HEK293T (cell line): ENCODE measurements around the gene GNA14.

Experiments used
- CTCF ChIA-PET: fragments of 350-600 bp; formaldehyde crosslinking; extraction: SDS; loops from one replicate; lab custom pipeline; 2021; ENCODE audit warnings: antibody characterized with exemption, inconsistent platforms; lab: Yijun Ruan, JAX
- POLR2A ChIA-PET: fragments of 350-600 bp; formaldehyde crosslinking; extraction: SDS; loops from one replicate; lab custom pipeline; 2020; ENCODE audit warnings: antibody characterized with exemption, inconsistent platforms; lab: Yijun Ruan, JAX
- DNase-seq: peaks from one replicate; pipeline ENCODE4 v3.0.0; 2012; ENCODE audit warnings: mixed read lengths; ENCODE audit errors: extremely low spot score
- ARNT ChIP-seq: fragments of 450-650 bp; IDR thresholded peaks from 2 replicates; pipeline ENCODE4 v1.6.1; 2017; ENCODE audit warnings: mild to moderate bottlenecking
- BHLHE40 ChIP-seq: fragments of 450-650 bp; IDR thresholded peaks from 2 replicates; pipeline ENCODE4 v1.6.1; 2016; ENCODE audit warnings: mild to moderate bottlenecking, moderate library complexity, borderline replicate concordance
- CTBP1 ChIP-seq: fragments of 450-650 bp; IDR thresholded peaks from 2 replicates; pipeline ENCODE4 v1.6.1; 2016; ENCODE audit warnings: borderline replicate concordance
- ELF4 ChIP-seq: fragments of 450-650 bp; IDR thresholded peaks from 2 replicates; pipeline ENCODE4 v1.6.1; 2017; ENCODE audit warnings: antibody characterized with exemption
- FOXA1 ChIP-seq: fragments of 450-650 bp; IDR thresholded peaks from 2 replicates; pipeline ENCODE4 v1.6.1; 2016; ENCODE audit warnings: mild to moderate bottlenecking
- FOXK2 ChIP-seq: fragments of 450-650 bp; IDR thresholded peaks from 2 replicates; pipeline ENCODE4 v1.6.1; 2016; ENCODE audit warnings: mild to moderate bottlenecking
- FOXM1 ChIP-seq: fragments of 450-650 bp; IDR thresholded peaks from 2 replicates; pipeline ENCODE4 v1.6.1; 2017; ENCODE audit warnings: mild to moderate bottlenecking, borderline replicate concordance
- HDGF ChIP-seq: fragments of 450-650 bp; IDR thresholded peaks from 2 replicates; pipeline ENCODE4 v1.6.1; 2017; ENCODE audit warnings: antibody characterized with exemption, borderline replicate concordance
- L3MBTL2 ChIP-seq: fragments of 450-650 bp; conservative IDR thresholded peaks from 2 replicates; pipeline ENCODE4 v1.6.1; 2016; ENCODE audit warnings: mild to moderate bottlenecking
- LEF1 ChIP-seq: fragments of 450-650 bp; IDR thresholded peaks from 2 replicates; pipeline ENCODE4 v1.6.1; 2017; ENCODE audit warnings: mild to moderate bottlenecking, borderline replicate concordance
- NFRKB ChIP-seq: fragments of 450-650 bp; IDR thresholded peaks from 2 replicates; pipeline ENCODE4 v1.6.1; 2016; ENCODE audit warnings: mild to moderate bottlenecking, moderate library complexity
- PKNOX1 ChIP-seq: fragments of 450-650 bp; IDR thresholded peaks from 2 replicates; pipeline ENCODE4 v1.6.1; 2016
- SP1 ChIP-seq: fragments of 450-650 bp; IDR thresholded peaks from 2 replicates; pipeline ENCODE4 v1.6.1; 2017
- SUZ12 ChIP-seq: fragments of 450-650 bp; IDR thresholded peaks from 2 replicates; pipeline ENCODE4 v1.6.1; 2016; ENCODE audit warnings: mild to moderate bottlenecking
- TARDBP ChIP-seq: fragments of 450-650 bp; IDR thresholded peaks from 2 replicates; pipeline ENCODE4 v1.6.1; 2016
- ZNF384 ChIP-seq: fragments of 450-650 bp; IDR thresholded peaks from 2 replicates; pipeline ENCODE4 v1.6.1; 2016

Gene GNA14

GRCh38 chr9:77533671-77534070, 114.5 kb downstream of the GNA14 start:
- CTCF ChIA-PET: no interaction called here
- no peak for DNase-seq
- POLR2A ChIA-PET: no interaction called here
- TF ChIP-seq PKNOX1 (peak; percentile 62), BHLHE40 (no peak)

- POLR2A ChIA-PET: no interaction called here
- CTCF ChIA-PET: no interaction called here
- TF ChIP-seq TARDBP (no peak), CTBP1 (no peak), FOXM1 (no peak), ARNT (no peak), ZNF384 (no peak), LEF1 (no peak), ELF4 (no peak), PKNOX1 (no peak)
Measured at GRCh38 chr9:77532607-77533006, 115.5 kb downstream of the GNA14 start.

GRCh38 chr9:77531400-77531799, 116.7 kb downstream of the GNA14 start:
- ChIA-PET CTCF (no interaction called here), POLR2A (no interaction called here)
- TF ChIP-seq L3MBTL2 (no peak), FOXM1 (no peak), ARNT (no peak), HDGF (no peak), BHLHE40 (no peak), CTBP1 (no peak), FOXK2 (no peak), SP1 (no peak), TARDBP (no peak), ZNF384 (no peak), FOXA1 (no peak)
- DNase-seq: no peak

More at GRCh38 chr9:77532607-77533006, 115.5 kb downstream of the GNA14 start:
- no peak for DNase-seq

- TF ChIP-seq ELF4 (no peak), PKNOX1 (peak; percentile 19; the same call in 1 of the 2 replicates)
- POLR2A ChIA-PET: no interaction called here
- CTCF ChIA-PET: no interaction called here
- no peak for DNase-seq
Measured at GRCh38 chr9:77523891-77524290, 124.2 kb downstream of the GNA14 start.

GRCh38 chr9:77521091-77521490, 127.0 kb downstream of the GNA14 start:
- ChIA-PET CTCF (no interaction called here), POLR2A (no interaction called here)
- TF ChIP-seq ARNT (no peak), BHLHE40 (no peak), HDGF (no peak), SUZ12 (no peak), FOXM1 (no peak), LEF1 (no peak), TARDBP (no peak), L3MBTL2 (no peak), FOXK2 (no peak), NFRKB (no peak)

GRCh38 chr9:77518688-77519087, 129.4 kb downstream of the GNA14 start:
- ChIA-PET CTCF (no interaction called here), POLR2A (no interaction called here)
- no peak for DNase-seq
- TF ChIP-seq SP1 (no peak), ARNT (no peak), SUZ12 (no peak), FOXM1 (no peak), BHLHE40 (no peak), NFRKB (no peak), L3MBTL2 (no peak), TARDBP (no peak), ZNF384 (no peak), HDGF (no peak), FOXA1 (no peak), CTBP1 (no peak), ELF4 (no peak), FOXK2 (no peak), LEF1 (no peak)

More at GRCh38 chr9:77521091-77521490, 127.0 kb downstream of the GNA14 start:
- no peak for DNase-seq

GRCh38 chr9:77516781-77517180, 131.3 kb downstream of the GNA14 start:
- TF ChIP-seq LEF1: no peak
- no peak for TF ChIP-seq FOXA1
- no peak for TF ChIP-seq L3MBTL2
- TF ChIP-seq HDGF: no peak
- TF ChIP-seq ZNF384: no peak
- TF ChIP-seq FOXM1: no peak
- TF ChIP-seq FOXK2: no peak
- TF ChIP-seq ARNT: no peak
- TF ChIP-seq SP1: no peak
- no peak for TF ChIP-seq SUZ12
- no peak for DNase-seq
- ChIA-PET POLR2A (no interaction called here), CTCF (no interaction called here)
